Measurements from ENCODE around the gene FADS3. TPM values are rescaled to one million over a fixed set of nuclear protein-coding genes. Genes with fewer than 3 reads are reported as not detected.

Gene FADS3
- total RNA-seq, 3 donors from 2014 or later (not counting 1 experiment from before 2014, with no cell fraction given) = 10.8 to 17.8 (median 11.5) TPM

DNA sequence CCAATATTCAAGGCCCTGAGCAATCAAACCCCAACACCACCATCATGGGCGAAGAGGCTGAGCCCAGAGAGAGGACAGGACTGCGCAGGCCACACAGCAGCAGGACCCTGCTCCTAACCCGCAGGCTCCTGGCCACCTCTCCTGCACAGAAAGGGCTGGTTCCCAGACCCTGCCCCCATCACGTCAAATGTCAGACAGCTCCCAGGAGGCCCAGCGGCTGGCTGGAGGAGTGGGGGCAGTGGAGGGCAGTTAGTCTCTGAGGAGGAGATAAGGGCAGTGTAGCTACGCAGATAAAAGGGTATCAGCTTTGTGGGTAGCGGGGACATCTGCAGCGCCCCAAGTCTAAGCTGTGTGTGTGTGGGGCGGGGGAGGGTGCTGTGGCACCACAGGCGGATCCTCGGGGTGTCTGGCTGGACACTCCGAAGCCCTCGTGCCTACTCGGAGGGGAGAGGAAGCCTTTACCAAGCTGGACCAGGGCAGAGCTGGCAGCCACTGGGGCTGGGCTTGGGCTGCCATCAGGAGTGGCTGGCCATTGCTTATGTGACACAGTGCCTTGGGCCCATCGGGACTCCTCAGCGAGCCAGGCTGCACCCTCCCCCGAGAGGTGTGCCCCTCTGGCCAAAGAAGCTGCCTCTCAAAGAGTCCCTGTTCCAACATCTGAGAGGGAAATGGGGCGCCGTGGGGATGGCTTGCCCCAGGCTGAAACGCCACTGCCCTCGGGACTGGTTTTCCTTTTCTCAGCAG is 21.5 kb downstream of the FADS3 start:
- Mint-ChIP-seq H3K36me3 (no peaks in the 10 kb centered on the region), H3K4me3 (no peak overlapping the region), H3K9me3 (no peaks in the 10 kb centered on the region), H3K27me3 (ENCODE audit: low read depth in 2 of 2) (no peaks in the 10 kb centered on the region), H3K27ac (no peak overlapping the region), H3K4me1 (peaks cover 6 to 8% of the 10 kb centered on the region in 2 donors)
- Histone ChIP-seq H3K4me3 (ENCODE audit: low read length) (no peak overlapping the region), H3K36me3 (ENCODE audit: control insufficient read depth, insufficient read depth, low read length) (no peaks in the 10 kb centered on the region), H3K27ac (ENCODE audit: low read length) (no peak overlapping the region), H3K9me3 (ENCODE audit: control insufficient read depth, insufficient read depth, low read length) (no peaks in the 10 kb centered on the region), H3K4me1 (ENCODE audit: control insufficient read depth, insufficient read depth, low read length) (peaks cover 8% of the 10 kb centered on the region), H3K27me3 (ENCODE audit: control insufficient read depth, insufficient read depth, low read length) (no peaks in the 10 kb centered on the region)
- DNase-seq (no peak), ATAC-seq (no peak)
- 86% methylated on average over 21 of the region's 21 CpGs for WGBS (ENCODE audit: insufficient coverage)
- intact Hi-C loops (cut with micrococcal nuclease) = loop anchor here (2.0 kb wide), 1 partner anchor 77 kb away; no protein-coding TSS in a partner anchor
- TF ChIP-seq, protein P1, sequence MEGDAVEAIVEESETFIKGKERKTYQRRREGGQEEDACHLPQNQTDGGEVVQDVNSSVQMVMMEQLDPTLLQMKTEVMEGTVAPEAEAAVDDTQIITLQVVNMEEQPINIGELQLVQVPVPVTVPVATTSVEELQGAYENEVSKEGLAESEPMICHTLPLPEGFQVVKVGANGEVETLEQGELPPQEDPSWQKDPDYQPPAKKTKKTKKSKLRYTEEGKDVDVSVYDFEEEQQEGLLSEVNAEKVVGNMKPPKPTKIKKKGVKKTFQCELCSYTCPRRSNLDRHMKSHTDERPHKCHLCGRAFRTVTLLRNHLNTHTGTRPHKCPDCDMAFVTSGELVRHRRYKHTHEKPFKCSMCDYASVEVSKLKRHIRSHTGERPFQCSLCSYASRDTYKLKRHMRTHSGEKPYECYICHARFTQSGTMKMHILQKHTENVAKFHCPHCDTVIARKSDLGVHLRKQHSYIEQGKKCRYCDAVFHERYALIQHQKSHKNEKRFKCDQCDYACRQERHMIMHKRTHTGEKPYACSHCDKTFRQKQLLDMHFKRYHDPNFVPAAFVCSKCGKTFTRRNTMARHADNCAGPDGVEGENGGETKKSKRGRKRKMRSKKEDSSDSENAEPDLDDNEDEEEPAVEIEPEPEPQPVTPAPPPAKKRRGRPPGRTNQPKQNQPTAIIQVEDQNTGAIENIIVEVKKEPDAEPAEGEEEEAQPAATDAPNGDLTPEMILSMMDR (IDR thresholded peaks at IDR 0.05) = no peak

DNA sequence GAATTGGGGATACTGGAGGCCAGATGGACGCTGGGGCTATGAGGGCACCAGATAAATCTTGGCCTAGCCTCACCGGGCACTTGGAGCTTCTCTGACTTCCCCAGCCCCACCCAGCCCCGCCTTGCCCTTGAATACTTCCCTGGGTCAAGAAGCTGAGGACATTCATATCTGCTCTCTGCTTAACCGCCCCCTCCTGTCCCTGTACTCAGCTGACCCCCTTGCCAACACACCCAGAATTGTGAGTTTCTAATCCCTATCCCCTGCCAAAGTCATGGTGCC is 22.0 kb downstream of the FADS3 start:
- intact Hi-C loops (cut with micrococcal nuclease) = no loop called here
- H3K9me3 ChIP-seq (ENCODE audit: control insufficient read depth, insufficient read depth, low read length) = no peaks in the 10 kb centered on the region
- H3K36me3 ChIP-seq (ENCODE audit: control insufficient read depth, insufficient read depth, low read length) = no peaks in the 10 kb centered on the region
- no peaks in the 10 kb centered on the region for H3K36me3 Mint-ChIP-seq
- ATAC-seq = no peak
- no peaks in the 10 kb centered on the region for H3K9me3 Mint-ChIP-seq
- no peak for DNase-seq
- H3K27me3 Mint-ChIP-seq (ENCODE audit: low read depth in 2 of 2) = no peaks in the 10 kb centered on the region
- H3K4me1 Mint-ChIP-seq = peaks cover 6 to 8% of the 10 kb centered on the region in 2 donors
- peaks cover 8% of the 10 kb centered on the region for H3K4me1 ChIP-seq (ENCODE audit: control insufficient read depth, insufficient read depth, low read length)
- 90% methylated on average over 4 of the region's 4 CpGs for WGBS (ENCODE audit: insufficient coverage)
- no peak overlapping the region for H3K4me3 Mint-ChIP-seq
- TF ChIP-seq, protein P1 (IDR thresholded peaks at IDR 0.05) = no peak
- no peak overlapping the region for H3K4me3 ChIP-seq (ENCODE audit: low read length)
- no peaks in the 10 kb centered on the region for H3K27me3 ChIP-seq (ENCODE audit: control insufficient read depth, insufficient read depth, low read length)
- H3K27ac ChIP-seq (ENCODE audit: low read length) = no peak overlapping the region
- H3K27ac Mint-ChIP-seq = no peak overlapping the region

DNA sequence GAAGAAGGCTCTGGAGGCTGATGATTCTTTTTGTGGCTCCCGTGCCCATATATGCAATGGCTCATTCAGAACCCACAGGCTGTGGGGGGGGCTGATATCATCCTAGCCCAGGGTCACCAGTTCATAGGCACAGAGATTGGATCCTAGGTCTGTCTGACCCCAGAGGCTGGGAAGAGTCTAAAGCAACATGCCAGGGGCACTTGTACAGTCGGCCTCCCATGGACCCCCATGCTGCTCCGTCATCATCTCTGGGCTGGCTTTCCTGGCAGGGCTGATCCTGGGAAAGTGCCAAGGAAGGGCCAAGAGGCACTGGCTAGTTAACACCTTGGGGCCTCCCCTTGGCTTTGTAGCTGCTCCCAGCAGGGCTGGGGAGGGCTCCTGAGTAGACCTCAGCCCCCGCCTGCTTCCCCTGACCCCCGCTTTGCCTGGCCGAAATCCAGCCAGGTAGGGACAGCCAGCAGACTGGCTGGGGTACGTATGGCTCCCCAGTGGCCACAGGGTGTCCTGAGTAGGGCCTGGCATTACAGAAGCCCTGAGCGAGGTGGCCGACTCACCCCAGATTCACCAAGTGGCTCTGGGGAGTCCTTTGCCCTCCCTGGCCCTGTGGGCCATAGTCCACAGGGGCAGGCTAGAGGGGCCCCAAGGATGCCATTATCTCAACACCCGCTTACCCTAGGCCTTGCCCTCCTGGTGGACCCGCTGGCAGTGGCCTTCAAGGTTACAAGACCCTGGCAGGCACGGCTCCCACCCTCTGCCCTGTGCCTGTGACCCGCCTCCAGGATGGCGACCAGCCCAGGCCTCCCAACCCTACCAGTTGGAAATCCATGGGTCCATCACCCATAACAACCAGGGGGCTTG is 22.5 kb downstream of the FADS3 start:
- TF ChIP-seq, protein P1 (IDR thresholded peaks at IDR 0.05) = no peak
- Mint-ChIP-seq H3K4me1 (peaks cover 6 to 8% of the 10 kb centered on the region in 2 donors), H3K27me3 (ENCODE audit: low read depth in 2 of 2) (no peaks in the 10 kb centered on the region), H3K9me3 (no peaks in the 10 kb centered on the region), H3K4me3 (no peak overlapping the region), H3K27ac (no peak overlapping the region), H3K36me3 (no peaks in the 10 kb centered on the region)
- Histone ChIP-seq H3K4me1 (ENCODE audit: control insufficient read depth, insufficient read depth, low read length) (peaks cover 8% of the 10 kb centered on the region), H3K4me3 (ENCODE audit: low read length) (no peak overlapping the region), H3K27ac (ENCODE audit: low read length) (no peak overlapping the region), H3K9me3 (ENCODE audit: control insufficient read depth, insufficient read depth, low read length) (no peaks in the 10 kb centered on the region), H3K36me3 (ENCODE audit: control insufficient read depth, insufficient read depth, low read length) (no peaks in the 10 kb centered on the region), H3K27me3 (ENCODE audit: control insufficient read depth, insufficient read depth, low read length) (no peaks in the 10 kb centered on the region)
- WGBS (ENCODE audit: insufficient coverage) = 86% methylated on average over 14 of the region's 14 CpGs
- intact Hi-C loops (cut with micrococcal nuclease) = no loop called here
- ATAC-seq (no peak), DNase-seq (no peak)
